Measurements from ENCODE around the gene OR10P1. TPM values are rescaled to one million over a fixed set of nuclear protein-coding genes. Genes with fewer than 3 reads are reported as not detected.

The OR10P1 gene
- total and polyA plus RNA-seq, 2 of the 4 experiments (the other 2 are of a cell fraction), result not detected

DNA sequence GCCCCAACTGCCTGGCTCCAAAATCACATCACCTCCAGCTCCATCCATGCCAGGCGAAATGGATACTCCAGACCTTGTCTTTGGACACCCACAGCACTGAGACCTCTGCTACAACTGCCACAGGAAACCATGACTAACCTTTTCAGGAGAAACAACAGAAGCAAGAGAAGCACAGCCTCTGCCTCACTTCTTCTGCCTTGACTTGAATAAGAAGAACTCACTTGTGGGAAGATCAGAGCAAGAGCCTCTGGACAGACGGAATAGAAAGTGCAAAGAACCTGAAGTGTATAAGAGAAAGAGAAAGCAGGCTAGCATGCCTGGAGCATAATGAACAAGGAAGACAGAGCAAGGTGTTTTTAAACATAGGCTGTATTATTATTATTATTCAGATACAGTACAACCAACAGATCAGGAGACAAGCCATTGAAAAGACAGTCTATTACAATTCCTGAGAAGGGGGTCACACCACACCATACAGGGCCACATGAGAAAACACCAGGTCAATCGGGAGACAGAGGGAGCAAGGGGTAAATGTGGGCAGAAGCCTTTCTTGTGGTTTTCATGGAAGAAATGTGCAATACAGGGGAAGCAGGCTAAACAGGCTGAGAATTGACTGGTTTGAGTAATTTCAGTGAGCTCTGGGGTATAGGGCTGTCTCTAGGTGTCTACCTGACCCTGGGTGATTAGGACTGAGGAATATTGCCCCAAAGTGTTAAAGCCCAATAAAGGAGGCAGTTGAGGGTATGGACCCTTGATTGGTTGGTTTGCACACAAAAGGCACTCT is 7.4 kb upstream of the OR10P1 start:
- H3K14ac ChIP-seq (replicated peaks; ENCODE audit: low read depth, low read length), result no peak overlapping the region

More for the DNA sequence above, 7.4 kb upstream of the OR10P1 start:
- dilution Hi-C loops (cut with HindIII; ENCODE audit: low sequenced_read_pairs, unreplicated experiment) (no loop called here), intact Hi-C loops (cut with micrococcal nuclease) (no loop called here), in situ Hi-C loops (cut with MboI; ENCODE audit: low sequenced_read_pairs) (no loop called here)
- Histone ChIP-seq H3K4me1 (ENCODE audit: control insufficient read depth, insufficient read depth, low read length) (no peaks in the 10 kb centered on the region), H3K27me3 (ENCODE audit: control insufficient read depth, insufficient read depth, low read length) (peaks cover 23% of the 10 kb centered on the region), H4K20me1 (ENCODE audit: insufficient read depth, low read length) (no peaks in the 10 kb centered on the region), H4K91ac (ENCODE audit: insufficient read depth, low read depth, low read length) (no peak overlapping the region), H2BK120ac (ENCODE audit: low read depth, low read length) (no peak overlapping the region), H2AFZ (replicated peaks; ENCODE audit: low read length, poor library complexity) (no peak overlapping the region), H2AK9ac (replicated peaks; ENCODE audit: low read depth, low read length, poor library complexity) (no peak overlapping the region), H3K4ac (ENCODE audit: low read depth, low read length) (no peak overlapping the region), H2BK15ac (ENCODE audit: low read depth, low read length) (no peak overlapping the region), H3K9me1 (ENCODE audit: insufficient read depth, low read length) (no peaks in the 10 kb centered on the region), H3K79me1 (ENCODE audit: low read depth in 1 of 2, low read length in 2 of 2) (no peaks in the 10 kb centered on the region), H4K8ac (ENCODE audit: low read depth in 2 of 2, low read length in 2 of 2) (no peak overlapping the region), H2BK20ac (ENCODE audit: low read depth, low read length) (no peak overlapping the region), H2BK5ac (ENCODE audit: low read depth, low read length, poor library complexity, severe bottlenecking) (no peak overlapping the region), H3K56ac (ENCODE audit: extremely low read depth, insufficient read depth, low read length) (no peak overlapping the region), H3K23ac (ENCODE audit: low read depth, low read length) (no peak overlapping the region), H4K5ac (ENCODE audit: low read depth, low read length) (no peak overlapping the region), H3K9ac (ENCODE audit: low read depth, low read length) (no peak overlapping the region), H3K9me3 (ENCODE audit: control insufficient read depth, insufficient read depth, low read length) (no peaks in the 10 kb centered on the region), H3K4me3 (ENCODE audit: insufficient read depth, low read depth, low read length) (no peak overlapping the region), H2AK5ac (ENCODE audit: low read depth, low read length) (no peak overlapping the region), H3K4me2 (ENCODE audit: low read depth, low read length) (no peak overlapping the region), H3K27ac (ENCODE audit: insufficient read depth, low read length) (no peak overlapping the region), H3K36me3 (ENCODE audit: control insufficient read depth, insufficient read depth, low read length) (no peaks in the 10 kb centered on the region), H3K18ac (ENCODE audit: low read depth, low read length) (no peak overlapping the region)
- ChIA-PET POLR2A (ENCODE audit: unreplicated experiment) (no interaction called here), CTCF (no interaction called here)
- no CpG with 5 or more reads among the region's 3 CpGs for WGBS, 2 experiments (ENCODE audit: extremely low coverage in 2 of 2, insufficient read length in 1 of 2)
- TF ChIP-seq FOS (IDR thresholded peaks at IDR 0.05; ENCODE audit: low read depth, low read length) (no peak), BHLHE40 (IDR thresholded peaks at IDR 0.05; ENCODE audit: low read depth, low read length) (no peak), MXI1 (IDR thresholded peaks at IDR 0.05; ENCODE audit: borderline replicate concordance, low read depth, low read length) (no peak), CEBPB (IDR thresholded peaks at IDR 0.05; ENCODE audit: low read depth, low read length) (no peak), CHD1 (IDR thresholded peaks at IDR 0.05; ENCODE audit: low read depth, low read length) (no peak), SMC3 (IDR thresholded peaks at IDR 0.05; ENCODE audit: low read depth, low read length) (no peak), RFX5 (IDR thresholded peaks at IDR 0.05; ENCODE audit: low read depth, low read length) (no peak), MAFK (IDR thresholded peaks at IDR 0.05; ENCODE audit: low read depth, low read length) (no peak), POLR2A (IDR thresholded peaks at IDR 0.05; ENCODE audit: low read depth, low read length) (no peak), RCOR1 (IDR thresholded peaks at IDR 0.05; ENCODE audit: insufficient replicate concordance, low read length) (no peak), RAD21 (IDR thresholded peaks at IDR 0.05; ENCODE audit: low read length) (no peak), MAZ (IDR thresholded peaks at IDR 0.05; ENCODE audit: borderline replicate concordance, low read depth, low read length) (no peak), NFE2L2 (IDR thresholded peaks at IDR 0.05; ENCODE audit: low read depth, low read length) (no peak)
- TF ChIP-seq, protein P1, sequence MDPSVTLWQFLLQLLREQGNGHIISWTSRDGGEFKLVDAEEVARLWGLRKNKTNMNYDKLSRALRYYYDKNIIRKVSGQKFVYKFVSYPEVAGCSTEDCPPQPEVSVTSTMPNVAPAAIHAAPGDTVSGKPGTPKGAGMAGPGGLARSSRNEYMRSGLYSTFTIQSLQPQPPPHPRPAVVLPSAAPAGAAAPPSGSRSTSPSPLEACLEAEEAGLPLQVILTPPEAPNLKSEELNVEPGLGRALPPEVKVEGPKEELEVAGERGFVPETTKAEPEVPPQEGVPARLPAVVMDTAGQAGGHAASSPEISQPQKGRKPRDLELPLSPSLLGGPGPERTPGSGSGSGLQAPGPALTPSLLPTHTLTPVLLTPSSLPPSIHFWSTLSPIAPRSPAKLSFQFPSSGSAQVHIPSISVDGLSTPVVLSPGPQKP (IDR thresholded peaks at IDR 0.05; ENCODE audit: borderline replicate concordance, low read depth, low read length), result no peak
- TF ChIP-seq, protein P2, sequence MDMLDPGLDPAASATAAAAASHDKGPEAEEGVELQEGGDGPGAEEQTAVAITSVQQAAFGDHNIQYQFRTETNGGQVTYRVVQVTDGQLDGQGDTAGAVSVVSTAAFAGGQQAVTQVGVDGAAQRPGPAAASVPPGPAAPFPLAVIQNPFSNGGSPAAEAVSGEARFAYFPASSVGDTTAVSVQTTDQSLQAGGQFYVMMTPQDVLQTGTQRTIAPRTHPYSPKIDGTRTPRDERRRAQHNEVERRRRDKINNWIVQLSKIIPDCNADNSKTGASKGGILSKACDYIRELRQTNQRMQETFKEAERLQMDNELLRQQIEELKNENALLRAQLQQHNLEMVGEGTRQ (IDR thresholded peaks at IDR 0.05; ENCODE audit: low read depth, low read length), result no peak
- TF ChIP-seq, protein P3, sequence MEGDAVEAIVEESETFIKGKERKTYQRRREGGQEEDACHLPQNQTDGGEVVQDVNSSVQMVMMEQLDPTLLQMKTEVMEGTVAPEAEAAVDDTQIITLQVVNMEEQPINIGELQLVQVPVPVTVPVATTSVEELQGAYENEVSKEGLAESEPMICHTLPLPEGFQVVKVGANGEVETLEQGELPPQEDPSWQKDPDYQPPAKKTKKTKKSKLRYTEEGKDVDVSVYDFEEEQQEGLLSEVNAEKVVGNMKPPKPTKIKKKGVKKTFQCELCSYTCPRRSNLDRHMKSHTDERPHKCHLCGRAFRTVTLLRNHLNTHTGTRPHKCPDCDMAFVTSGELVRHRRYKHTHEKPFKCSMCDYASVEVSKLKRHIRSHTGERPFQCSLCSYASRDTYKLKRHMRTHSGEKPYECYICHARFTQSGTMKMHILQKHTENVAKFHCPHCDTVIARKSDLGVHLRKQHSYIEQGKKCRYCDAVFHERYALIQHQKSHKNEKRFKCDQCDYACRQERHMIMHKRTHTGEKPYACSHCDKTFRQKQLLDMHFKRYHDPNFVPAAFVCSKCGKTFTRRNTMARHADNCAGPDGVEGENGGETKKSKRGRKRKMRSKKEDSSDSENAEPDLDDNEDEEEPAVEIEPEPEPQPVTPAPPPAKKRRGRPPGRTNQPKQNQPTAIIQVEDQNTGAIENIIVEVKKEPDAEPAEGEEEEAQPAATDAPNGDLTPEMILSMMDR (conservative IDR thresholded peaks at IDR 0.05; ENCODE audit: low read depth, low read length), result no peak
- ATAC-seq (ENCODE audit: low read depth) (no peak), DNase-seq (no peak)
- BruUV-seq (replicated peaks), result no TSS peak
